Transverse colon (tissue), 4 donors: ENCODE data around the gene APCDD1.

Source experiments
- POLR2A ChIP-seq: fragments of 450-650 bp; IDR thresholded peaks from one replicate; pipeline ENCODE4 v1.6.1; 2016; ENCODE audit warnings: antibody characterized with exemption, mild to moderate bottlenecking, moderate library complexity
- POLR2AphosphoS5 ChIP-seq, 3 donors: sonication (generic); formaldehyde crosslinking; IDR thresholded peaks; one replicate each; pipeline ENCODE4 v1.6.1; 2016; ENCODE audit warnings: antibody characterized with exemption in 3 of 3
- TF ChIP-seq, protein P1 (sequence below), 5 experiments: fragments of 200-600 bp in 3 of 5; fragments of 450-650 bp in 2 of 5; sonication (generic) in 3 of 5; IDR thresholded peaks; 1 replicate in 2 of 5; 2 replicates in 3 of 5; pipeline ENCODE4 v1.5.1; 2016 to 2017; ENCODE audit warnings: antibody characterized with exemption in 5 of 5, inconsistent platforms in 3 of 5, mild to moderate bottlenecking in 2 of 5, moderate library complexity in 1 of 5

DNA sequence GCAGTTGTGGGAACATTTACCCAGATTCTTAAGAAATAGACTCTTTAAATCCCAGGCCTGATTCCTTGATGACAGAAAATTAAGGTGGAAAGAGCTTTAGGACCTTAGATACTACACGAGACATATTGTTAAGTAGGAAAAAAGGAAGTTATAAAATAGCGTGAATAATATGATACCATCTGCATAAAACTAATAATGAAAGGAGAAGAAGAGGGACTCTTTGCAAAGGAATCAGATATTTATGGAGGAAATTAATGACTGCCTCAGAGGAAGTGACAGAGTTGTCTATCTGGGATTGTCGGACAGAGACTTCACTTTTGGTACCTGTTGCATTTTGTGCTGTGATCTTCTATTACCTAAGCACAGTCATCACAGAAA, 20.8 kb downstream of the APCDD1 start:
- TF ChIP-seq POLR2AphosphoS5 (IDR thresholded peaks at IDR 0.05), result no peak
- TF ChIP-seq, protein P1, sequence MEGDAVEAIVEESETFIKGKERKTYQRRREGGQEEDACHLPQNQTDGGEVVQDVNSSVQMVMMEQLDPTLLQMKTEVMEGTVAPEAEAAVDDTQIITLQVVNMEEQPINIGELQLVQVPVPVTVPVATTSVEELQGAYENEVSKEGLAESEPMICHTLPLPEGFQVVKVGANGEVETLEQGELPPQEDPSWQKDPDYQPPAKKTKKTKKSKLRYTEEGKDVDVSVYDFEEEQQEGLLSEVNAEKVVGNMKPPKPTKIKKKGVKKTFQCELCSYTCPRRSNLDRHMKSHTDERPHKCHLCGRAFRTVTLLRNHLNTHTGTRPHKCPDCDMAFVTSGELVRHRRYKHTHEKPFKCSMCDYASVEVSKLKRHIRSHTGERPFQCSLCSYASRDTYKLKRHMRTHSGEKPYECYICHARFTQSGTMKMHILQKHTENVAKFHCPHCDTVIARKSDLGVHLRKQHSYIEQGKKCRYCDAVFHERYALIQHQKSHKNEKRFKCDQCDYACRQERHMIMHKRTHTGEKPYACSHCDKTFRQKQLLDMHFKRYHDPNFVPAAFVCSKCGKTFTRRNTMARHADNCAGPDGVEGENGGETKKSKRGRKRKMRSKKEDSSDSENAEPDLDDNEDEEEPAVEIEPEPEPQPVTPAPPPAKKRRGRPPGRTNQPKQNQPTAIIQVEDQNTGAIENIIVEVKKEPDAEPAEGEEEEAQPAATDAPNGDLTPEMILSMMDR (IDR thresholded peaks at IDR 0.05), result no peak
- no peak for TF ChIP-seq POLR2A
